Cerebellar nuclear complex (tissue), 1 donor: ENCODE measurements around the gene PIWIL4.
"Not testable (repeated sequence)": the region's sequence is repeated elsewhere in the genome, so short reads cannot be mapped to it uniquely, and the experiment has no call there.

Experiments
- DNase-seq, 2 experiments: peaks; one replicate each; lab custom pipeline; 2025; lab: John Stamatoyannopoulos, UW

Gene PIWIL4

DNA sequence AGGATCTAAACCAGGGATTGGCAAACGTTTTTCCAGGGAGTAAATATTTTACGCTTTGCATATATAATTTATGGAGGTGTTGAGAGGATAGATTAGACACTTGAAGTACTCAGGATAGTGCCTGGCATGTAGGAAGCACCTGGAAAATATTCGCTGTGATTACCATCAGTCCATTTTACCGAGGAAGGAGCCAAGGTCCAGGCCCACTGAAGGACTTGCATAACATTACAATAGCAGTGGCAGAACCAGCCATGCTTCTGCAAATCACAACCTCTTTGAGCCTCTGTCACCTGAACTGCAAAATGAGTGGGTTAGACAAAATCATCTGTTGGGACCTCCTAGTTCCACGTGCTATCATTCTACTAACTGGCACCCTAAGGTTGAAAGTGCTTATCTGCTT lies 18.0 kb upstream of the PIWIL4 start:
- no peak for DNase-seq

DNA sequence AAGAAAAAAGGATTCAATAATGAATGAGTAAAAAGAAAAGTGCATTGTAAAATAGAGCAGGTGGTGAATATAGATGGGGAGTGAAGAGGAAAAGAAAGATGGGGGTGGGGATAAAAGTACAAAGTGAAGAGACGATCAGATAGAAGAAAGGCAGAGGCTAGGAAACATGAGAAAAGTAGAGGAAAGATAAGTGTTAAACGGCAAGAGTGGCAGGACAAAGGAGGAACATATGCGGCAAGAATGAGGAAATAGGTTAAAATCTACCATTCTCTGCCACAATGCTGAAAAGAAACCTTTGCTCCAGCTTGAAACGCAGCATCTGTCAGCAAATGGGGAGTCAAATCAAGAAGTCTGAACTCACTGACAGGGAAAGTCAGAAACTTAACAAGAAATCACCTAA lies 16.7 kb upstream of the PIWIL4 start:
- no peak for DNase-seq

GRCh38 chr11:94553938-94554337 lies 13.2 kb upstream of the PIWIL4 start:
- DNase-seq = no peak

DNA sequence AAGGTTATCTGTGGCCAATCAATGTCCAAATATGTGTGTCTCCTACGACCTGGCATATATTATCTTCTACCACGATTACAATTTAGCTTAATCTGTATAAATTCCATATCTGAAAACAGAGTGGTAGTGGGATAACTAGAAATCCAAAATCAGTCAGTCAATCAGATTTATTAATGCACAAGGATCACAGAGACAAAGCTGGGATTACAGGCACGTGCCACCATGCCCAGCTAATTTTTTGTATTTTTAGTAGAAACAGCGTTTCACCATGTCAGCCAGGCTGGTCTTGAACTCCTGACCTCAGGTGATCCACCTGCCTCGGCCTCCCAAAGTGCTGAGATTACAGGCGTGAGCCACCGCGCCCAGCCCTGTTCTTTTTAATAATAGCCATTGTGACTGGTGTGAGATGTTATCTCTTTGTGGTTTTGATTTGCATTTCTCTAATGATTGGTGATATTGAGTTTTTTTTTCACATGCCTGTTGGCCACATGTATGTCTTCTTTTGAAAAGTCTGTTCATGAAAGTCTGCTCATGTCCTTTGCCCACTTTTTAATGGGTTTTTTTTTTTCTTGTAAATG lies 11.3 kb upstream of the PIWIL4 start:
- not testable (repeated sequence) for DNase-seq

DNA sequence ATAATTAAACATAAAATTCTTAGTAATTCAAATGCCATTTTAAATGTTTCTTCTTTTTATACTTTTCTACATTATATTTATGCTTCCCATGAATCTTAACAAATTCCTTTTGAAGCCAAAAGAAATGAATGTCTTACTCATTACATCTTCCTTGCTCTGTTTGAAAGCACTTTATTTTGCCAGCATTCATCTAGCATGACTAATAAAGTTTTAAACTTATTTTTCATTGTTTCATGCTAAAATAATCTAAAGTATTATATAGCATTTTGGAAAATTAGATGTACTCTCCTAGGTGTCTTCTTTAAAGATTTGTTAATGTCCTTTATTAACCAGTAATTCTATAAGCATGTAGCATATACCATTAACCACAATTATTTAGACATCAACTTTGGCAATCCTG lies 9.7 kb upstream of the PIWIL4 start:
- no peak for DNase-seq

DNA sequence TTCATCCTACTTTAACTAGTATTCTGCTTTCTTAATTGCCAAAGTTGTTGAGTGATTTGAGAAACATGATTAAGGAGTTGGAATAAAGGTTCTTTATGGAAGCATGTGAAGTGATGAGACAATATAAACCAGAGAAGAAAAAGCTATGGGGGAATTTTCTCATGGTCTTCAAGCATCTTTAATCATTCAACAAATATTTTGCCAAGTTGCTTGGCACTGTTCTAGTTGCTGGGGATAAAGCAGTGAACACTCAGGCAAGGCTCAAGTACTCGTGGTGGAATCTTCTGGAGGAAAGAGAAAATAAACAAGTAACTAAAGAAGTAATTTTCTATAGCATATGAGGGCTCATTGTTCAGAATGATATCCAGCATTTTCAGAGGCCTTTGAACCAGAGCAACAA lies 9.2 kb upstream of the PIWIL4 start:
- no peak for DNase-seq

- no peak for DNase-seq
Observed at GRCh38 chr11:94558468-94558867, 8.7 kb upstream of the PIWIL4 start.

DNA sequence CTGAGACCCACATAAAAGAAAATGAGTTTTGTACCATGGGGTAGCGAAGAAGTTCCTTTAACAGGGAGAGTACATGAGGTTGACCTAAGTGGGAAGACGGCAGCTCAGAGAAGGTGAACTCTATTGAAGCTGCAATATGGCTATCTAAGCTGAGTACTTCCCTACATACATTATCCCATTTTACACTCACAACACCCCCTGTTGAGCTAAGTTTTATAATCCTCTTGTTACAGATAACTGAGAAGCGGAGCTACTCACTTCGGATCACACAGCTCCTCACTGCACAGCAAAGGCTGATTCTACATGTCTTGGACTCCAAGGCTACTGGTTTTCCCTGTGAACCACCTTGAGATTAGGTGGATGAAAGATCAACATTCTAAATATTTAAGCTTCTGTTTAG lies 8.2 kb upstream of the PIWIL4 start:
- DNase-seq = no peak

- no peak for DNase-seq
Observed at GRCh38 chr11:94559361-94559760, 7.8 kb upstream of the PIWIL4 start.

- no peak for DNase-seq
Observed at GRCh38 chr11:94560834-94561233, 6.3 kb upstream of the PIWIL4 start.

DNA sequence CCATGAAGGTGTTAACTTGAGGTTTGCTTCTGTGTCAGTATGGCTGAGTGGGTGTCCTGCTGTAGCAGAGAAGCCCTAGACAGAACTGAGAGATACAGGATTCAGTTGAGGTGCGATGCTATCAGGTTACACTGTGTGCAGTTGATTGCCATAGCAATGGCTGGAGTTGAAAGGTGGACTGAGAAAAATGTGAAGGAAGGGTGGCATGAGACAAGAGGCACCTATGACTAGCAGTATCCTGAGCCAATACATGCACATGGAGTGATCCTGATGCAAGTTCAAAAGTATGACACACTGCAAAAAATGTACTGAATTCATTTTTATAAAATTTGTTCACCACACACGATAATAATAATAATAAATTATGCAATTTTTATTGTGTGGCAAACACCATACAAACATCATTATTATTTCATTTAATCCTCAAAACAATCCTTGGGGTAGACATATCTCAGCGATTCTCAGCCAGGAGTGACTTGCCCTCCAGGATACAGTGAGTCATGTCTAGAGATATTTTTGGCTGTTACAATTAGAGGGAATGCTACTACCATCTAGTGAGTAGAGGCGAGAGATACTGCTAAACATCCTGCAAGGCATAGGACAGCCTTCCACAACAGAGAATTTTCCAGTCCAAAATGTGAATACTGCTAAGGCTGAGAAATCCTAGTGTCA lies 3.9 kb upstream of the PIWIL4 start:
- no peak for DNase-seq

GRCh38 chr11:94563848-94564467 lies 3.2 kb upstream of the PIWIL4 start:
- DNase-seq = no peak

DNA sequence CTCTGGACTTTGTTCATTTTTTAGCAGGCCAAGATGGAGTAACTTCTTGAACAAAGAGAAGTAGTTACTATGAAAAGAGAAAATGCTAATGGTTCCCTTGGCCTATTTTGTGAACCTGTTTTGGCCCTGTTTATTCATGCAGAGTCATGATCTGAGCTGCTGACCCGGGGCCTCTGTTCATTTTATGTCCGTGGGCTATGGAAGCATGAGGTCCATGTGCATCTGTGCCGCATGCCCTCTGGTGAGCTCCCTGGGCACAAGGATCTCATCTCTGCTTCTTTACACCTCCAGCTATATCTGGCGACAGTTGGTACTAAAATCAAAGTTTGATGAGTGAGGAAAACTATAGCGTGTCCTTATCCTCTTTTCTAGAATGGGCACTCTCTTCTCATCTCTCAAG lies 1.0 kb downstream of the PIWIL4 start:
- DNase-seq = no peak

DNA sequence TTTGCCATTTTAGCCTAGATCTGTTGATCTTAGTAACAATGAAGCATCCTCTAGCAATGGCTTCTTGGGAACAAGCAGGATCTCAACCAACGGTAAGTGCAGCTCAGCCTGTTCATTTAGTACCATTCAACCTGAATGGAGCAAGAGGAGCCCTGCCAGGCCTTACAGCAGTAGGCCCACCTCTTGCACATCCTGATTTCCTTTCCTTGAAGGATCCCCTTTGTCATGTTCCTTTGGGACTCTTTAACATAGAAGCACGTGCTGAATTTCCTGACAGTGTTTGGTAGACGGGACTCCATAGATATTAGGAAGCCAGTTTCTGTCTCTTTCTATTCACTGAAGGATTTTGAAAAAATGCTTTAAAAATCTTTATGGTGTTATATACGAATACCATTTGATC lies 1.5 kb downstream of the PIWIL4 start:
- DNase-seq = no peak

DNA sequence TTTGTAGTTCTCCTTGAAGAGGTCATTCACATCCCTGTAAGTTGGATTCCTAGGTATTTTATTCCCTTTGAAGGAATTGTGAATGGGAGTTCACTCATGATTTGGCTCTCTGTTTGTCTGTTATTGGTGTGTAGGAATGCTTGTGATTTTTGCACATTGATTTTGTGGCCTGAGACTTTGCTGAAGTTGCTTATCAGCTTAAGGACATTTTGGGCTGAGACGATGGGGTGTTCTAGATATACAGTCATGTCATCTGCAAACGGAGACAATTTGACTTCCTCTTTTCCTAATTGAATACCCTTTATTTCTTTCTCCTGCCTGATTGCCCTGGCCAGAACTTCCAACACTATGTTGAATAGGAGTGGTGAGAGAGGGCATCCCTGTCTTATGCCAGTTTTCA lies 5.8 kb downstream of the PIWIL4 start:
- not testable (repeated sequence) for DNase-seq

GRCh38 chr11:94574193-94574961 lies 7.2 kb downstream of the PIWIL4 start:
- no peak for DNase-seq

- no peak for DNase-seq
Observed at GRCh38 chr11:94576306-94576705, 9.1 kb downstream of the PIWIL4 start.

DNA sequence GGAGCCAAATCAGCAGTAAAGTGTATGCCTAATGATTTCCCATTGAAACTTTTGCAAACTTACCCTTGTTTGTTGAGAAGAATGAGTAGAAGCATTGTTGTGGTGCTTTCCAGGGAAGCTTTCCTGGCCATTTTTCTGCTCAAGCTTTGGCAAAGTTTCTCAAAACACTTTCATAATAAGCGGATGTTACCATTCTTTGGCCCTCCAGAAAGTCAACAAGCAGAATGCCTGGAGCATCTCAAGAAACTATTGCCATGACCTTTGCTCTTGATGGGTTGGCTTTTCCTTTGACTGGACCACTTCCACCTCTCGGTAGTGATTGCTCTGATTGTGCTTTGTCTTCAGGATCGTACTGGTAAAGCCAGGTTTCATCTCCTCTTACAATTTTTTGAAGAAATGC lies 10.7 kb downstream of the PIWIL4 start:
- DNase-seq = no peak

DNA sequence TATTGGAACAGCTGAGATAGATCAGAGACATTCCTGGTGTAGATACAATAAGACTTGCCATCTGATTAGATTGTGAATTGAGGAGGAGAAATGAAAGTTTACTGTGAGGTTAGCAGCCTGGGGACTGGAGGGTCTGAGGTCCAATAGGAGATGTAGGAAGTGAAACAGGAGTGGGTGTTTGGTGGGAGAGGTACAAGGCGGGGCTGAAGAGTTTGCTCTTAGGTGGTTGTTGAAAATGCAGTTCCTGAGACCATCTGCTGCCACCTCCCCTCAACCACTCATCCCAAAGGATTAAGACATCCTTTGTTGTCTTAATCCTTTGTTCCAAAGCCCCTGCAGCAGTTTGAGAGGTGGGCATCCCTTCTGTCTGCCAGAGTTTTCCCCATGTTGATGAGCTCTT lies 14.8 kb downstream of the PIWIL4 start:
- no peak for DNase-seq

DNA sequence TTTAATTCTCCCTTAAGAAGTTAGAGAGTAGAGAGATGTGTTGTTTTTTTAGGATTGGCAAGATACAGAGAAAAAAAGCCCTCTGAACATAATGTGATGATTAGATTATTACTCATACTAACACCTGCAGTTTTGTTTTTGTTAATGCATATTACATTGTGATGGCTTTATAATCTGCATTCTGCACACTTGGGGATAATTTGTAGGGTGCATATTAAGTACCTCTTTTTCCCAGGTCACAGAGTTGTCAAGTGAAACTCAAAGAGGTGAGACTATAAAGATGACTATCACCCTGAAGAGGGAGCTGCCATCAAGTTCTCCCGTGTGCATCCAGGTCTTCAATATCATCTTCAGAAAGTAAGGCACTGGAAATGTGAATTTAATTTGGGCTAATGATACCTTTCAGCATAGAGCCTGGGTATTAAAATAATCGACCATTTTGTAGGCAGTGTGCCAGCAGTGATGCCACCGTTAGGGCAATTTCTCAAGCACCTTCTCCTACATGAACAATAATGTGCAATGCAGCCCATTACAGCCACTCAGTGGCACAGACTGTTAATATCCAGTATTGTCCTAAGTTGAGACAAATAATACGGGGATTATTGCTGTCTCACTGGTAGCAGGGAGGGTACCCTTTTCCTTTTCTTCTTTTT lies 16.2 kb downstream of the PIWIL4 start:
- no peak for DNase-seq

DNA sequence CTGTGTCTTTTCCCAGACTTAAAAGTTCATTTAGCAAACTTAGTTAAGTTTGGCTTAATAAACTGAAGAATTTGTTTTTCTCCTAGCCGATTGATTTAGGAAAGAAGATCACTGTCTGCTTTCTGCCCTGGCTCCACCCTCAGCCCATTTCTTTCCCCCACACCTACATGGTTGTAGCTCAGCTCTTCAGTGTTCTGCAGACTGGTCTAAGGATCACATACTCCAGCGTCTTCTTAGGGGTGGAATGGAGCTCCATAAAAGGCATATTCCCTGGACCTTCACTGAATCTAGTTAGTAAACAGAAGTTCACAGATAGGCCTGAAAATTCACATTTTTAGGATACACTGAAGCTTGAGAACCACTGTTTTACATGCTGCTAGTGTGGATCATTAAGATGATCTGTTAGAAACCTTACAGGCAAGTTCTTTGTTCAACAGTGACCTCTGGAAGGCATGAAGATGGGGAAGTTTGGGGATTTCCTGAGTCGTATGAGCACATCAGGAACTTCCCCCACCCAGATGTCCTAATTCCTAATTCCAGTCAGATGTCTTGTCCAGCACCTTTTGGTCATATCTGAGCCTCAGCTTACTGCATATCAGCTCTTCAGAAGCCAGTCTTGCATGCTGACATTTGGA lies 16.8 kb downstream of the PIWIL4 start:
- DNase-seq = no peak

- no peak for DNase-seq
Observed at GRCh38 chr11:94584978-94585377, 17.8 kb downstream of the PIWIL4 start.
